IMR-90 (cell line): ENCODE results near the gene DTX1. TPM values are rescaled to one million over a fixed set of nuclear protein-coding genes. Genes with fewer than 3 reads are reported as not detected.

ENCODE experiments used
- ATAC-seq: fragments of 200-7000 bp; cut with Tn5 transposase; 2 replicates; pipeline ENCODE4 v1.9.1; 2020; ENCODE audit warnings: low read depth, mild to moderate bottlenecking, moderate library complexity
- BruUV-seq: library from RNA; stranded (reverse); fragments of 400-500 nt; replicated peaks from 2 replicates; lab custom pipeline; 2021; lab: Mats Ljungman, UMichigan
- CTCF ChIA-PET: fragments of 300-600 bp; formaldehyde crosslinking; extraction: SDS; loops from one replicate; lab custom pipeline; 2021; ENCODE audit warnings: antibody characterized with exemption; lab: Yijun Ruan, JAX
- POLR2A ChIA-PET: fragments of 300-600 bp; sonication (Branson Sonifier 250); formaldehyde crosslinking; loops from one replicate; lab custom pipeline; 2022; ENCODE audit warnings: antibody characterized with exemption; ENCODE audit not compliant: unreplicated experiment; lab: Charles Lee
- DNase-seq: peaks from one replicate; pipeline ENCODE4 v3.0.0; 2013
- H2AFZ ChIP-seq: replicated peaks from 2 replicates; pipeline ENCODE3; 2013; ENCODE audit warnings: low read length, mild to moderate bottlenecking; ENCODE audit not compliant: poor library complexity
- H2AK5ac ChIP-seq: 2 replicates; pipeline ENCODE4 v1.6.1; 2013; ENCODE audit warnings: low read depth, low read length, inconsistent platforms
- H2AK9ac ChIP-seq: replicated peaks from 2 replicates; pipeline ENCODE3; 2013; ENCODE audit warnings: mild to moderate bottlenecking, low read depth, low read length, moderate library complexity; ENCODE audit not compliant: poor library complexity
- H2BK120ac ChIP-seq: 2 replicates; pipeline ENCODE4 v1.6.1; 2013; ENCODE audit warnings: low read depth, low read length, inconsistent platforms
- H2BK15ac ChIP-seq: 3 replicates; pipeline ENCODE4 v1.6.1; 2013; ENCODE audit warnings: low read depth, low read length, inconsistent platforms
- H2BK20ac ChIP-seq: 2 replicates; pipeline ENCODE4 v1.6.1; 2013; ENCODE audit warnings: low read depth, mild to moderate bottlenecking, inconsistent platforms, low read length, moderate library complexity
- H2BK5ac ChIP-seq: 2 replicates; pipeline ENCODE4 v1.6.1; 2013; ENCODE audit warnings: mild to moderate bottlenecking, low read depth, low read length, inconsistent platforms; ENCODE audit not compliant: poor library complexity, severe bottlenecking
- H3K14ac ChIP-seq: replicated peaks from 2 replicates; pipeline ENCODE4 v1.6.1; 2013; ENCODE audit warnings: low read depth, low read length, inconsistent platforms
- H3K18ac ChIP-seq: 2 replicates; pipeline ENCODE4 v1.6.1; 2013; ENCODE audit warnings: low read depth, low read length, control low read depth
- H3K23ac ChIP-seq: 2 replicates; pipeline ENCODE4 v1.6.1; 2013; ENCODE audit warnings: low read depth, low read length, inconsistent platforms
- H3K27ac ChIP-seq: 2 replicates; pipeline ENCODE4 v1.5.1; 2013; ENCODE audit warnings: mild to moderate bottlenecking, control low read depth, low read length; ENCODE audit not compliant: insufficient read depth
- H3K27me3 ChIP-seq: 2 replicates; pipeline ENCODE4 v1.6.1; 2013; ENCODE audit warnings: low read length; ENCODE audit not compliant: control insufficient read depth, insufficient read depth
- H3K36me3 ChIP-seq: 2 replicates; pipeline ENCODE4 v1.6.1; 2013; ENCODE audit warnings: low read length, mixed read lengths; ENCODE audit not compliant: control insufficient read depth, insufficient read depth
- H3K4ac ChIP-seq: 2 replicates; pipeline ENCODE4 v1.6.1; 2013; ENCODE audit warnings: low read depth, low read length, inconsistent platforms
- H3K4me1 ChIP-seq: 2 replicates; pipeline ENCODE4 v1.6.1; 2013; ENCODE audit warnings: low read length, mixed read lengths; ENCODE audit not compliant: control insufficient read depth, insufficient read depth
- H3K4me2 ChIP-seq: 2 replicates; pipeline ENCODE4 v1.6.1; 2013; ENCODE audit warnings: low read depth, mild to moderate bottlenecking, control low read depth, low read length, moderate library complexity
- H3K4me3 ChIP-seq: 2 replicates; pipeline ENCODE4 v1.5.1; 2013; ENCODE audit warnings: low read depth, mild to moderate bottlenecking, control low read depth, low read length, moderate library complexity; ENCODE audit not compliant: insufficient read depth
- H3K56ac ChIP-seq: 2 replicates; pipeline ENCODE4 v1.6.1; 2013; ENCODE audit warnings: low read length, inconsistent platforms; ENCODE audit not compliant: insufficient read depth; ENCODE audit errors: extremely low read depth
- H3K79me1 ChIP-seq, 2 experiments: 2 replicates each; pipeline ENCODE4 v1.6.1; 2013; ENCODE audit warnings: low read length in 2 of 2, inconsistent platforms in 1 of 2, low read depth in 1 of 2
- H3K9ac ChIP-seq: 2 replicates; pipeline ENCODE4 v1.6.1; 2013; ENCODE audit warnings: low read depth, low read length, control low read depth
- H3K9me1 ChIP-seq: 2 replicates; pipeline ENCODE4 v1.6.1; 2013; ENCODE audit warnings: low read length, inconsistent platforms; ENCODE audit not compliant: insufficient read depth
- H3K9me3 ChIP-seq: 2 replicates; pipeline ENCODE4 v1.6.1; 2013; ENCODE audit warnings: low read length; ENCODE audit not compliant: control insufficient read depth, insufficient read depth
- H4K20me1 ChIP-seq: 2 replicates; pipeline ENCODE4 v1.6.1; 2013; ENCODE audit warnings: low read length, inconsistent platforms; ENCODE audit not compliant: insufficient read depth
- H4K5ac ChIP-seq: 2 replicates; pipeline ENCODE4 v1.6.1; 2013; ENCODE audit warnings: mild to moderate bottlenecking, low read depth, low read length, control low read depth
- H4K8ac ChIP-seq, 2 experiments: 2 replicates each; pipeline ENCODE4 v1.6.1; 2013; ENCODE audit warnings: low read depth in 2 of 2, low read length in 2 of 2, control low read depth in 1 of 2, inconsistent platforms in 1 of 2
- H4K91ac ChIP-seq: 2 replicates; pipeline ENCODE4 v1.6.1; 2013; ENCODE audit warnings: low read depth, low read length, inconsistent platforms; ENCODE audit not compliant: insufficient read depth
- CHD1 ChIP-seq: IDR thresholded peaks from 2 replicates; pipeline ENCODE4 v1.6.1; 2012; ENCODE audit warnings: low read depth, low read length, improper control_type of control experiment
- FOS ChIP-seq: fragments of 150-350 bp; IDR thresholded peaks from 2 replicates; pipeline ENCODE4 v1.6.1; 2016; ENCODE audit warnings: low read depth, low read length
- MAZ ChIP-seq: IDR thresholded peaks from 2 replicates; pipeline ENCODE4 v1.6.1; 2012; ENCODE audit warnings: low read depth, mild to moderate bottlenecking, low read length, improper control_type of control experiment, moderate library complexity, borderline replicate concordance
- NFE2L2 ChIP-seq: fragments of 150-350 bp; IDR thresholded peaks from 2 replicates; pipeline ENCODE4 v1.6.1; 2016; ENCODE audit warnings: low read depth, mild to moderate bottlenecking, low read length
- RAD21 ChIP-seq: IDR thresholded peaks from 2 replicates; pipeline ENCODE4 v1.6.1; 2012; ENCODE audit warnings: low read length, improper control_type of control experiment
- SMC3 ChIP-seq: fragments of 150-350 bp; IDR thresholded peaks from 2 replicates; pipeline ENCODE4 v1.6.1; 2016; ENCODE audit warnings: low read depth, mild to moderate bottlenecking, antibody characterized with exemption, low read length, moderate library complexity
- WGBS, 2 experiments: methylation state at CpG; one replicate each; pipeline versions ENCODE4 v1.1.5 to v1.1.7; 2013; ENCODE audit warnings: missing lambda C conversion rate in 2 of 2; ENCODE audit not compliant: insufficient read length in 1 of 2; ENCODE audit errors: extremely low coverage in 2 of 2; 5-methylcytosine and 5-hydroxymethylcytosine counted together
- dilution Hi-C: fragments of 300-500 bp; cut with HindIII; formaldehyde crosslinking; loops from one replicate; pipeline ENCODE4 v1.14.3; 2018; ENCODE audit warnings: low sequenced_read_pairs; ENCODE audit not compliant: unreplicated experiment
- in situ Hi-C: fragments of 300-500 bp; cut with MboI; formaldehyde crosslinking; loops from 3 replicates; pipeline ENCODE4 v1.14.3; 2019; ENCODE audit warnings: low sequenced_read_pairs, inconsistent platforms, mixed read lengths
- intact Hi-C: fragments of 100-400 bp; cut with micrococcal nuclease; formaldehyde crosslinking; loops from 2 replicates; pipeline ENCODE4 v1.10.0; 2022
- polyA plus RNA-seq, 3 experiments: library from polyadenylated mRNA; depleted of rRNA; stranded (reverse); fragments of >200 nt; gene quantifications; 2 replicates each; pipeline ENCODE4 v1.2.3, GENCODE V29; 2012; ENCODE audit warnings: low replicate concordance in 1 of 3
- total RNA-seq: library from RNA; depleted of rRNA; stranded (reverse); fragments of >200 nt; gene quantifications from 2 replicates; pipeline ENCODE4 v1.2.3, GENCODE V29; 2012
- TF ChIP-seq, protein P1 (sequence below): conservative IDR thresholded peaks from 2 replicates; pipeline ENCODE4 v1.5.1; 2012; ENCODE audit warnings: mild to moderate bottlenecking, low read depth, low read length, improper control_type of control experiment

DTX1 gene
- total and polyA plus RNA-seq, 2 of the 4 experiments (the other 2 are of a cell fraction), result not detected

DNA sequence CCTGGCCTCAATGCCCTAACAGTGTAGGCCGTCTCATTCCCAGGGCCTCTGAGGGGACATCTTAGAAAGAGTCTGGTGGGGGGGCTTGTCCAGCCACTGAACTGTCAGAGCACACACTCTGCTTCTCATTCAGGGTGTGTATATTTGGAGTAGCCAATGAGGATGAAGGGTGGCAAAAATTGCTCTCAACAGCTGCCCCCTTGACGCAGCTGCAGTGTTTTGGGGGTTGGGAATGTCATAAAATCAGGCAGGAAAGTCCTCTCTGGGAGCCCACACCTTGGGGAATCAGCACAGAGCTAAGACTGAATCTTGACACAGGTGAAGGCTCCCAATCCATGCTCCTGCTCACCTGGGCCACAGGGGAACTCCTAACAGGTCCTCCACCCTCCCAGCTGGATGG lies 77.5 kb downstream of the DTX1 start:
- H3K23ac ChIP-seq, result no peak overlapping the region

More for the DNA sequence above, 77.5 kb downstream of the DTX1 start:
- no peaks in the 10 kb centered on the region for H4K20me1 ChIP-seq
- no peak overlapping the region for H3K56ac ChIP-seq
- no peak overlapping the region for H3K9ac ChIP-seq
- no peak overlapping the region for H4K5ac ChIP-seq
- no peak overlapping the region for H3K4me2 ChIP-seq
- ATAC-seq (no peak), DNase-seq (no peak)
- no peaks in the 10 kb centered on the region for H3K9me3 ChIP-seq
- H3K18ac ChIP-seq, result no peak overlapping the region
- H2AK9ac ChIP-seq, result no peak overlapping the region
- ChIA-PET CTCF (no interaction called here), POLR2A (interaction anchor here (0.5 kb wide), 1 partner anchor 115 kb away, joined by 5 read pairs; no protein-coding TSS in a partner anchor)
- TF ChIP-seq, protein P1, sequence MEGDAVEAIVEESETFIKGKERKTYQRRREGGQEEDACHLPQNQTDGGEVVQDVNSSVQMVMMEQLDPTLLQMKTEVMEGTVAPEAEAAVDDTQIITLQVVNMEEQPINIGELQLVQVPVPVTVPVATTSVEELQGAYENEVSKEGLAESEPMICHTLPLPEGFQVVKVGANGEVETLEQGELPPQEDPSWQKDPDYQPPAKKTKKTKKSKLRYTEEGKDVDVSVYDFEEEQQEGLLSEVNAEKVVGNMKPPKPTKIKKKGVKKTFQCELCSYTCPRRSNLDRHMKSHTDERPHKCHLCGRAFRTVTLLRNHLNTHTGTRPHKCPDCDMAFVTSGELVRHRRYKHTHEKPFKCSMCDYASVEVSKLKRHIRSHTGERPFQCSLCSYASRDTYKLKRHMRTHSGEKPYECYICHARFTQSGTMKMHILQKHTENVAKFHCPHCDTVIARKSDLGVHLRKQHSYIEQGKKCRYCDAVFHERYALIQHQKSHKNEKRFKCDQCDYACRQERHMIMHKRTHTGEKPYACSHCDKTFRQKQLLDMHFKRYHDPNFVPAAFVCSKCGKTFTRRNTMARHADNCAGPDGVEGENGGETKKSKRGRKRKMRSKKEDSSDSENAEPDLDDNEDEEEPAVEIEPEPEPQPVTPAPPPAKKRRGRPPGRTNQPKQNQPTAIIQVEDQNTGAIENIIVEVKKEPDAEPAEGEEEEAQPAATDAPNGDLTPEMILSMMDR, result no peak
- TF ChIP-seq SMC3 (no peak), NFE2L2 (no peak), CHD1 (no peak), MAZ (no peak), RAD21 (no peak), FOS (no peak)
- H3K14ac ChIP-seq, result no peak overlapping the region
- no peak overlapping the region for H2BK15ac ChIP-seq
- no peaks in the 10 kb centered on the region for H3K36me3 ChIP-seq
- H2BK20ac ChIP-seq, result no peak overlapping the region
- no TSS peak for BruUV-seq
- H3K9me1 ChIP-seq, result no peaks in the 10 kb centered on the region
- no peak overlapping the region for H3K4ac ChIP-seq
- WGBS, 2 experiments, result no CpG with 5 or more reads among the region's 2 CpGs
- no peak overlapping the region for H3K27ac ChIP-seq
- H3K27me3 ChIP-seq, result no peaks in the 10 kb centered on the region; the same call in 1 of the 2 replicates
- intact Hi-C loops (no loop called here), dilution Hi-C loops (no loop called here), in situ Hi-C loops (no loop called here)
- H2BK120ac ChIP-seq, result no peak overlapping the region
- H2AK5ac ChIP-seq, result no peak overlapping the region
- H3K4me1 ChIP-seq, result no peaks in the 10 kb centered on the region
- H4K8ac ChIP-seq, result no peak overlapping the region
- no peak overlapping the region for H2AFZ ChIP-seq
- no peak overlapping the region for H4K91ac ChIP-seq
- H2BK5ac ChIP-seq, result no peak overlapping the region
- no peaks in the 10 kb centered on the region for H3K79me1 ChIP-seq
- H3K4me3 ChIP-seq, result no peak overlapping the region
